WTC11 (cell line): ENCODE results near the gene KRT7. TPM values are rescaled to one million over a fixed set of nuclear protein-coding genes. Genes with fewer than 3 reads are reported as not detected.

ENCODE experiments used
- ATAC-seq: fragments of 200-7000 bp; cut with Tn5 transposase; 2 replicates; pipeline ENCODE4 v1.10.0; 2021; ENCODE audit warnings: mild to moderate bottlenecking, moderate library complexity
- CTCF ChIA-PET: fragments of 300-600 bp; sonication (Branson Sonifier 250); formaldehyde crosslinking; loops from one replicate; lab custom pipeline; 2021; ENCODE audit warnings: antibody characterized with exemption; lab: Charles Lee
- POLR2A ChIA-PET: fragments of 350-600 bp; sonication (Branson Sonifier 250); formaldehyde crosslinking; loops from one replicate; lab custom pipeline; 2021; ENCODE audit warnings: antibody characterized with exemption; lab: Charles Lee
- DNase-seq: peaks from one replicate; pipeline ENCODE4 v3.0.0; 2021; ENCODE audit warnings: low spot score
- H3K27ac Mint-ChIP-seq: 2 replicates; pipeline ENCODE4 v1.8.0; 2021; ENCODE audit warnings: mixed read lengths
- H3K27me3 Mint-ChIP-seq: 2 replicates; pipeline ENCODE4 v1.8.0; 2021; ENCODE audit warnings: low read depth, mild to moderate bottlenecking, moderate library complexity, mixed read lengths
- H3K36me3 Mint-ChIP-seq: 2 replicates; pipeline ENCODE4 v1.8.0; 2021; ENCODE audit warnings: mixed read lengths
- H3K4me1 Mint-ChIP-seq: 2 replicates; pipeline ENCODE4 v1.8.0; 2022; ENCODE audit warnings: mixed read lengths
- H3K4me3 Mint-ChIP-seq: 2 replicates; pipeline ENCODE4 v1.8.0; 2021; ENCODE audit warnings: mild to moderate bottlenecking, moderate library complexity, mixed read lengths
- H3K9me3 Mint-ChIP-seq: 2 replicates; pipeline ENCODE4 v1.8.0; 2021; ENCODE audit warnings: mixed read lengths
- CBFB ChIP-seq: sonication (generic); formaldehyde crosslinking; IDR thresholded peaks from 2 replicates; pipeline ENCODE4 v1.8.1; 2022; ENCODE audit warnings: mild to moderate bottlenecking, low read depth, missing genetic modification reagents
- EMX1 ChIP-seq: fragments of 250-450 bp; sonication (Bioruptor Pico); IDR thresholded peaks from 2 replicates; pipeline ENCODE4 v1.8.0; 2021; ENCODE audit warnings: mild to moderate bottlenecking
- ESRRA ChIP-seq: sonication (generic); formaldehyde crosslinking; IDR thresholded peaks from 2 replicates; pipeline ENCODE4 v1.8.1; 2022; ENCODE audit warnings: mild to moderate bottlenecking, missing genetic modification reagents, borderline replicate concordance
- FOXP1 ChIP-seq: sonication (generic); formaldehyde crosslinking; IDR thresholded peaks from 2 replicates; pipeline ENCODE4 v1.8.0; 2022; ENCODE audit warnings: missing genetic modification reagents, mild to moderate bottlenecking, moderate library complexity, borderline replicate concordance
- FOXP4 ChIP-seq: sonication (generic); formaldehyde crosslinking; IDR thresholded peaks from 2 replicates; pipeline ENCODE4 v1.8.0; 2022; ENCODE audit warnings: mild to moderate bottlenecking, missing genetic modification reagents
- IRF1 ChIP-seq: sonication (generic); formaldehyde crosslinking; IDR thresholded peaks from 2 replicates; pipeline ENCODE4 v1.8.0; 2023; ENCODE audit warnings: missing genetic modification reagents
- KAT7 ChIP-seq: sonication (generic); formaldehyde crosslinking; IDR thresholded peaks from 2 replicates; pipeline ENCODE4 v1.8.1; 2023; ENCODE audit warnings: missing genetic modification reagents, mild to moderate bottlenecking, borderline replicate concordance
- MYBL2 ChIP-seq: sonication (generic); formaldehyde crosslinking; IDR thresholded peaks from 2 replicates; pipeline ENCODE4 v1.8.1; 2023; ENCODE audit warnings: mild to moderate bottlenecking, moderate library complexity, missing genetic modification reagents
- NFATC4 ChIP-seq: fragments of 250-450 bp; sonication (Bioruptor Pico); IDR thresholded peaks from 2 replicates; pipeline ENCODE4 v1.9.0; 2021; ENCODE audit warnings: mild to moderate bottlenecking
- NFE2L1 ChIP-seq: sonication (generic); formaldehyde crosslinking; IDR thresholded peaks from 2 replicates; pipeline ENCODE4 v1.8.1; 2023; ENCODE audit warnings: missing genetic modification reagents
- NR1H2 ChIP-seq: sonication (generic); formaldehyde crosslinking; IDR thresholded peaks from 2 replicates; pipeline ENCODE4 v1.9.0; 2021; ENCODE audit warnings: mild to moderate bottlenecking, moderate library complexity, missing genetic modification reagents
- SOX15 ChIP-seq: fragments of 250-450 bp; sonication (Bioruptor Pico); IDR thresholded peaks from 2 replicates; pipeline ENCODE4 v1.9.0; 2021; ENCODE audit warnings: mild to moderate bottlenecking
- ZMAT4 ChIP-seq: fragments of 250-450 bp; sonication (Bioruptor Pico); IDR thresholded peaks from 2 replicates; pipeline ENCODE4 v1.9.0; 2021; ENCODE audit warnings: mild to moderate bottlenecking
- ZNF232 ChIP-seq: sonication (generic); formaldehyde crosslinking; IDR thresholded peaks from 2 replicates; pipeline ENCODE4 v1.8.0; 2022; ENCODE audit warnings: mild to moderate bottlenecking, missing genetic modification reagents
- ZNF317 ChIP-seq: sonication (generic); formaldehyde crosslinking; IDR thresholded peaks from 2 replicates; pipeline ENCODE4 v1.8.1; 2023; ENCODE audit warnings: low read depth, mild to moderate bottlenecking, moderate library complexity, missing genetic modification reagents, borderline replicate concordance
- ZNF416 ChIP-seq: fragments of 250-450 bp; sonication (Bioruptor Pico); IDR thresholded peaks from 2 replicates; pipeline ENCODE4 v1.9.0; 2021; ENCODE audit warnings: mild to moderate bottlenecking, inconsistent platforms
- total RNA-seq: library from RNA; stranded (reverse); gene quantifications from 3 replicates; pipeline ENCODE4 v1.2.3, GENCODE V29; 2021
- TF ChIP-seq, protein P1 (sequence below): sonication (generic); formaldehyde crosslinking; IDR thresholded peaks from 2 replicates; pipeline ENCODE4 v1.8.1; 2023; ENCODE audit warnings: mild to moderate bottlenecking, missing genetic modification reagents, moderate library complexity
- TF ChIP-seq, protein P2 (sequence below): fragments of 250-450 bp; sonication (Bioruptor Pico); conservative IDR thresholded peaks from 2 replicates; pipeline ENCODE4 v1.9.0; 2021; ENCODE audit warnings: mild to moderate bottlenecking
- TF ChIP-seq, protein P3 (sequence below): fragments of 250-450 bp; sonication (Bioruptor Pico); IDR thresholded peaks from 2 replicates; pipeline ENCODE4 v2.1.2; 2022; ENCODE audit warnings: mild to moderate bottlenecking, moderate library complexity
- TF ChIP-seq, protein P4 (sequence below): sonication (generic); formaldehyde crosslinking; IDR thresholded peaks from 2 replicates; pipeline ENCODE4 v1.8.0; 2022; ENCODE audit warnings: missing genetic modification reagents
- TF ChIP-seq, protein P5 (sequence below): sonication (generic); formaldehyde crosslinking; IDR thresholded peaks from 2 replicates; pipeline ENCODE4 v1.8.1; 2022; ENCODE audit warnings: mild to moderate bottlenecking, moderate library complexity, missing genetic modification reagents

KRT7 gene
- total RNA-seq, 1 experiment from 2014 or later: 10.6 TPM

GRCh38 chr12:52215587-52216031 lies 17.4 kb upstream of the KRT7 start (continued):
- TF ChIP-seq, protein P1, sequence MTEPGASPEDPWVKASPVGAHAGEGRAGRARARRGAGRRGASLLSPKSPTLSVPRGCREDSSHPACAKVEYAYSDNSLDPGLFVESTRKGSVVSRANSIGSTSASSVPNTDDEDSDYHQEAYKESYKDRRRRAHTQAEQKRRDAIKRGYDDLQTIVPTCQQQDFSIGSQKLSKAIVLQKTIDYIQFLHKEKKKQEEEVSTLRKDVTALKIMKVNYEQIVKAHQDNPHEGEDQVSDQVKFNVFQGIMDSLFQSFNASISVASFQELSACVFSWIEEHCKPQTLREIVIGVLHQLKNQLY: no peak
- TF ChIP-seq NR1H2 (CRISPR knock-in tag) (no peak), KAT7 (CRISPR knock-in tag) (no peak)
- TF ChIP-seq, protein P2, sequence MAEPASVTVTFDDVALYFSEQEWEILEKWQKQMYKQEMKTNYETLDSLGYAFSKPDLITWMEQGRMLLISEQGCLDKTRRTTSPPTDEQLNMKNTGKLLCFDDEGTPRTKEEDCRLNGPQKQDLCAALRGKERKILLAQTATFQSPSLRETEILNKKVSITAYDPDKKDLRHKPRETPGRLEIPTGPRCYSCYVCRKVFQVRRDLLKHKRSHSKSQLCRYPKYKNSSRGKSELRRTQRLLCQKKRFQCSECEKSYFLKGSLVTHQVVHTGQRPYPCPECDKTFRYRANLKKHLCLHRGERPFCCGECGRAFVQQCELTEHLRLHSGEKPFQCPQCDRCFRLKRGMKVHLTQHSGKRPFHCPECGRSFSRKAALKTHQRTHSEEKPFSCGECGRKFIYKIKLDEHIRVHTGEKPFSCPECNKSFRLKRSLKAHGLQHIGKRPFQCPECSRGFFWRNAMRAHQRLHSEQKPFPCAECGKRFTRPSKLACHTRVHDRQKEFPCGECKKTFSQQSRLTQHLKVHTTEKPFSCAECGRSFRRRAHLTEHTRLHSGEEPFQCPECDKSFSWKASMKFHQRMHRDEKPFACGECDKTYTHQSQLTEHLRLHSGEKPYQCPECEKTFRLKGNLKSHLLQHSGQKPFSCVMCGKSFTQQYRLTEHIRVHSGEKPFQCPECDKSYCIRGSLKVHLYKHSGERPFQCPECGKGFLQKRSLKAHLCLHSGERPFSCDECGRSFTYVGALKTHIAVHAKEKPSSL (CRISPR knock-in tag): no peak

- Mint-ChIP-seq H3K27ac (no peak overlapping the region), H3K4me1 (peaks cover 12% of the 10 kb centered on the region), H3K9me3 (no peaks in the 10 kb centered on the region), H3K27me3 (no peaks in the 10 kb centered on the region; the same call in 1 of the 2 replicates), H3K36me3 (no peaks in the 10 kb centered on the region), H3K4me3 (no peak overlapping the region)
- ChIA-PET CTCF (interaction anchor here (0.8 to 7.8 kb wide), 10 partner anchors 10 to 655 kb away, joined by 3 to 60 read pairs (median 4); partner anchors contain the start of gene KRT7), POLR2A (no interaction called here)
- TF ChIP-seq IRF1 (no peak), ZNF317 (CRISPR knock-in tag) (no peak), EMX1 (CRISPR knock-in tag) (no peak), SOX15 (CRISPR knock-in tag) (no peak), ZNF416 (CRISPR knock-in tag) (no peak), FOXP1 (CRISPR knock-in tag) (no peak), NFE2L1 (no peak)
- TF ChIP-seq, protein P3, sequence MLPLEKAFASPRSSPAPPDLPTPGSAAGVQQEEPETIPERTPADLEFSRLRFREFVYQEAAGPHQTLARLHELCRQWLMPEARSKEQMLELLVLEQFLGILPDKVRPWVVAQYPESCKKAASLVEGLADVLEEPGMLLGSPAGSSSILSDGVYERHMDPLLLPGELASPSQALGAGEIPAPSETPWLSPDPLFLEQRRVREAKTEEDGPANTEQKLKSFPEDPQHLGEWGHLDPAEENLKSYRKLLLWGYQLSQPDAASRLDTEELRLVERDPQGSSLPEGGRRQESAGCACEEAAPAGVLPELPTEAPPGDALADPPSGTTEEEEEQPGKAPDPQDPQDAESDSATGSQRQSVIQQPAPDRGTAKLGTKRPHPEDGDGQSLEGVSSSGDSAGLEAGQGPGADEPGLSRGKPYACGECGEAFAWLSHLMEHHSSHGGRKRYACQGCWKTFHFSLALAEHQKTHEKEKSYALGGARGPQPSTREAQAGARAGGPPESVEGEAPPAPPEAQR (CRISPR knock-in tag): no peak
- TF ChIP-seq, protein P4, sequence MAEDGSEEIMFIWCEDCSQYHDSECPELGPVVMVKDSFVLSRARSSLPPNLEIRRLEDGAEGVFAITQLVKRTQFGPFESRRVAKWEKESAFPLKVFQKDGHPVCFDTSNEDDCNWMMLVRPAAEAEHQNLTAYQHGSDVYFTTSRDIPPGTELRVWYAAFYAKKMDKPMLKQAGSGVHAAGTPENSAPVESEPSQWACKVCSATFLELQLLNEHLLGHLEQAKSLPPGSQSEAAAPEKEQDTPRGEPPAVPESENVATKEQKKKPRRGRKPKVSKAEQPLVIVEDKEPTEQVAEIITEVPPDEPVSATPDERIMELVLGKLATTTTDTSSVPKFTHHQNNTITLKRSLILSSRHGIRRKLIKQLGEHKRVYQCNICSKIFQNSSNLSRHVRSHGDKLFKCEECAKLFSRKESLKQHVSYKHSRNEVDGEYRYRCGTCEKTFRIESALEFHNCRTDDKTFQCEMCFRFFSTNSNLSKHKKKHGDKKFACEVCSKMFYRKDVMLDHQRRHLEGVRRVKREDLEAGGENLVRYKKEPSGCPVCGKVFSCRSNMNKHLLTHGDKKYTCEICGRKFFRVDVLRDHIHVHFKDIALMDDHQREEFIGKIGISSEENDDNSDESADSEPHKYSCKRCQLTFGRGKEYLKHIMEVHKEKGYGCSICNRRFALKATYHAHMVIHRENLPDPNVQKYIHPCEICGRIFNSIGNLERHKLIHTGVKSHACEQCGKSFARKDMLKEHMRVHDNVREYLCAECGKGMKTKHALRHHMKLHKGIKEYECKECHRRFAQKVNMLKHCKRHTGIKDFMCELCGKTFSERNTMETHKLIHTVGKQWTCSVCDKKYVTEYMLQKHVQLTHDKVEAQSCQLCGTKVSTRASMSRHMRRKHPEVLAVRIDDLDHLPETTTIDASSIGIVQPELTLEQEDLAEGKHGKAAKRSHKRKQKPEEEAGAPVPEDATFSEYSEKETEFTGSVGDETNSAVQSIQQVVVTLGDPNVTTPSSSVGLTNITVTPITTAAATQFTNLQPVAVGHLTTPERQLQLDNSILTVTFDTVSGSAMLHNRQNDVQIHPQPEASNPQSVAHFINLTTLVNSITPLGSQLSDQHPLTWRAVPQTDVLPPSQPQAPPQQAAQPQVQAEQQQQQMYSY (CRISPR knock-in tag): no peak
- DNase-seq: no peak
- ATAC-seq: no peak
These were observed 16.9 kb upstream of the KRT7 start for GRCh38 chr12:52216100-52216499.

DNA sequence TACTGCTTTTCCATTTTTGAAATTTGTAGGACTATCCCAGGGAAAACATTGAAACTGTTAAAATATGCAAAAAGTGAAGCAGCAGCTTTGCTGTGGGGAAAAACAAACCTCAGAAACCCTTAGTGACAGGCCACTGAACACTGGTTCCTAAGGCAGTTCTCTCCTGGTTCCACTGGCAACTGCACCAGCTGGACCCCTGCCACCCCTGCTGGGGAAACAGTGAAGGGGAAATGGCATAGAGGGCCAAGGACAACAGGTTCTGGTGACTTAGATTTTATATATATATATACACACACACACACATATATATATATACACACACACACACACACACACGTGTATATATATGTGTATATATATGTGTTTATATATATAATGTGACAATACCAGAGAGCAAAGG lies 16.2 kb upstream of the KRT7 start:
- Mint-ChIP-seq H3K9me3 (no peaks in the 10 kb centered on the region), H3K27me3 (no peaks in the 10 kb centered on the region; the same call in 1 of the 2 replicates), H3K4me3 (no peak overlapping the region), H3K36me3 (no peaks in the 10 kb centered on the region), H3K4me1 (peaks cover 12% of the 10 kb centered on the region), H3K27ac (no peak overlapping the region)
- no peak for ATAC-seq
- no peak for DNase-seq
- CTCF ChIA-PET: interaction anchor here (1.0 to 7.8 kb wide), 4 partner anchors 42 to 145 kb away, joined by 4 to 60 read pairs (median 12); no protein-coding TSS in a partner anchor
- POLR2A ChIA-PET: no interaction called here
- TF ChIP-seq ZMAT4 (CRISPR knock-in tag): no peak
- TF ChIP-seq FOXP4 (CRISPR knock-in tag): no peak
- no peak for TF ChIP-seq MYBL2 (CRISPR knock-in tag)
- no peak for TF ChIP-seq NFATC4
- TF ChIP-seq, protein P5, sequence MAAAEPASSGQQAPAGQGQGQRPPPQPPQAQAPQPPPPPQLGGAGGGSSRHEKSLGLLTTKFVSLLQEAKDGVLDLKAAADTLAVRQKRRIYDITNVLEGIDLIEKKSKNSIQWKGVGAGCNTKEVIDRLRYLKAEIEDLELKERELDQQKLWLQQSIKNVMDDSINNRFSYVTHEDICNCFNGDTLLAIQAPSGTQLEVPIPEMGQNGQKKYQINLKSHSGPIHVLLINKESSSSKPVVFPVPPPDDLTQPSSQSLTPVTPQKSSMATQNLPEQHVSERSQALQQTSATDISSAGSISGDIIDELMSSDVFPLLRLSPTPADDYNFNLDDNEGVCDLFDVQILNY: no peak
- TF ChIP-seq CBFB: no peak
- TF ChIP-seq SOX15 (CRISPR knock-in tag): no peak
- no peak for TF ChIP-seq ESRRA (CRISPR knock-in tag)
- TF ChIP-seq EMX1 (CRISPR knock-in tag): no peak
- TF ChIP-seq ZNF232 (CRISPR knock-in tag): no peak
